Activated T-helper 2 cell treated with anti-CD3 and anti-CD28 coated beads, Interferon-gamma antibody, Interleukin-2, Interleukin-4, amounts not matched to agents 10 μg/mL and 5 μg/mL and 100 μg/mL, durations not matched to agents 14 hours and 24 hours and 36 hours (primary cell): ENCODE data around the gene SLC9A9. TPM values are rescaled to one million over a fixed set of nuclear protein-coding genes. Genes with fewer than 3 reads are reported as not detected.
"Not testable (repeated sequence)": the region's sequence is repeated elsewhere in the genome, so short reads cannot be mapped to it uniquely, and the experiment has no call there.

ENCODE experiments used
- DNase-seq: peaks from one replicate; pipeline ENCODE4 v3.0.0; 2021; ENCODE audit warnings: low spot score
- H3K27ac Mint-ChIP-seq: one replicate; pipeline ENCODE4 v1.8.0; 2021; ENCODE audit warnings: mixed read lengths
- H3K27me3 Mint-ChIP-seq: one replicate; pipeline ENCODE4 v1.8.0; 2021; ENCODE audit warnings: low read depth, mixed read lengths
- H3K36me3 Mint-ChIP-seq: one replicate; pipeline ENCODE4 v1.8.0; 2021; ENCODE audit warnings: low read depth, mixed read lengths
- H3K4me1 Mint-ChIP-seq: one replicate; pipeline ENCODE4 v1.8.0; 2021; ENCODE audit warnings: low read depth, mixed read lengths
- H3K4me3 Mint-ChIP-seq: one replicate; pipeline ENCODE4 v1.8.0; 2021; ENCODE audit warnings: low read depth, mild to moderate bottlenecking, moderate library complexity, mixed read lengths
- H3K9me3 Mint-ChIP-seq: one replicate; pipeline ENCODE4 v1.8.0; 2021; ENCODE audit warnings: mixed read lengths
- intact Hi-C: fragments of 100-400 bp; cut with micrococcal nuclease; formaldehyde crosslinking; loops from one replicate; pipeline ENCODE4 v1.15.1; 2023
- total RNA-seq: library from RNA; stranded (reverse); gene quantifications from 2 replicates; pipeline ENCODE4 v1.2.3, GENCODE V29; 2022

The SLC9A9 gene
- total RNA-seq, 1 donor from 2014 or later = 1.6 TPM

DNA sequence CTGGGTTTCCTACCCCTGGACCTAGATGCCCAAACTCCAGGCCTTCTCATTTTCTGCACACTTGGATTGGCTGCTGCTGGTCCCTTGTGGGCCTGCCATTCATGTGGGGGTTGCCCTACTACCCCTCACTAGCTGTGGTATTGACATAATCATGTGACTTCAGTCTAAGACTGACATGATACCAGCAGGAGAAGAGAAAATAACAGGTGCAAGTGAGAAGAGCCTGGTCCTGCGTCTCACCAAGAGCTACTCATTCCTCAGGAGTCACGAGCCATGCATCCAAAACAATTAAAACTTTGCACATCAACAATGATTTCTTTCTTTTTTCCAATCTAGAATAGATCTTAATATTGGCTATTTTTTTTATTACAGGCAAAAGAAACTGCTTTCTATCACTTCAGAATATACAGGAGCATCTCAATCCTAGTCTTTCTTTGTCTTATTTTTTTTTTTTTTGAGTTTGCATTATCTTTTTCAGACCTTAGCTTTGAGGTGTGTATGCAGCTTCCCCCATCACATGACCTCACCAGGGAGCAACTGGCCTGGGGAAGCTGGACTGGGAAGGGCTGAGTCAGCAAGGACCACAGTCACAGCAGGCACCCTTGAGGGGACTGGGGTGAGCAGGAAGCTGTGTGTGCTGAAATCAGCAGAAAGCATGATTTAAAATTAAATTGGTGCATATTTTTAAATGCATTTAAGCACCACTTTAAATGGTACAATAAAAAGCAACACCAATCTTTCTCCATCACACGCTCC lies 27.6 kb downstream of the SLC9A9 start:
- peaks cover 2% of the 10 kb centered on the region for H3K36me3 Mint-ChIP-seq
- DNase-seq = no peak
- H3K27ac Mint-ChIP-seq = no peak overlapping the region
- H3K4me1 Mint-ChIP-seq = peaks cover 24% of the 10 kb centered on the region
- no peaks in the 10 kb centered on the region for H3K27me3 Mint-ChIP-seq
- H3K4me3 Mint-ChIP-seq = no peak overlapping the region
- peaks cover 2% of the 10 kb centered on the region for H3K9me3 Mint-ChIP-seq
- intact Hi-C loops = no loop called here

DNA sequence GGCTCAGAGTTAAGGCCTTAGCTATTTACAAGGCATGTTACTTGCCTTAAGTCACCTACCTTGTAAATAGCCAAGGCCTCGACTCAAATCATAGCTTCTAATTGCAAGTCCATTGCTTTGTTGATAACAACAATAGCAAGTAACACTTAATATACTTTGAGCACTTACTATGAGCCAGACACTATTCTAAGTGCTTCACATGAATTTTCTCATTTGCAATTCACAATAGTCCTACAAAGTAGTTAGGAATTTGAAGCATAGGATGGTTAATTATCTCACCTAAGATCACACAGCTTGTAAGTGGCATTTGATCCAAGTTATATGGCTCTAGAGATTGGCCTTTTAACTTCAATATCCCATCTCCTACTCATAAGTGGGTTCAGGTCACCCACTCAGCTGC lies 28.4 kb downstream of the SLC9A9 start:
- Mint-ChIP-seq H3K27me3 (no peaks in the 10 kb centered on the region), H3K4me1 (peaks cover 22% of the 10 kb centered on the region), H3K4me3 (no peak overlapping the region), H3K27ac (no peak overlapping the region), H3K36me3 (no peaks in the 10 kb centered on the region), H3K9me3 (no peaks in the 10 kb centered on the region)
- no peak for DNase-seq
- intact Hi-C loops = no loop called here

DNA sequence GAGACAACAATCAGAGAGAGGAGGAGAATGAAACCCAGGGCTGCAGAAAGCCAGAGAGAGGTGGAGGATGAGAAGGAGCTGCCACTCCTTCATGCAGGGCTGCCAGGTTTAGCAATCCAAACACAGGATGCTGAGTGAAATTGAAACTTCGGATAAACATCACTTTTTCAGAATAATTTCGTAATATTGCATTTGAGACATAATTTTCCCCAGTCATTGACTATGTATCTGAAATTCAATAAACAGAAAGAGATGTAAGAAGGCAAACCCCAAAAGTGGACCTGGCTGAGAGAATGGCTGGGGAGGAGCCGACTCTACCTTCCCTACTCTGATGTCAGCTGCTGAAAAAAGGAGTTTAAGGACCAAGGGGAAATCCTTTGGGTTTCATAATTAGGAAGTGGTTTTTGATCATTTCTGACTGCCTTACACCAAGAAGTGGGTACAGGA lies 33.8 kb downstream of the SLC9A9 start:
- intact Hi-C loops = loop anchor here (2.0 kb wide), 1 partner anchor 34 kb away; the partner anchor contains the start of gene SLC9A9
- no peaks in the 10 kb centered on the region for H3K27me3 Mint-ChIP-seq
- H3K4me3 Mint-ChIP-seq = peak overlapping the region; percentile 13
- peaks cover 22% of the 10 kb centered on the region for H3K4me1 Mint-ChIP-seq
- no peaks in the 10 kb centered on the region for H3K36me3 Mint-ChIP-seq
- DNase-seq = peak; percentile 13
- H3K27ac Mint-ChIP-seq = peak overlapping the region; percentile 14
- H3K9me3 Mint-ChIP-seq = no peaks in the 10 kb centered on the region

DNA sequence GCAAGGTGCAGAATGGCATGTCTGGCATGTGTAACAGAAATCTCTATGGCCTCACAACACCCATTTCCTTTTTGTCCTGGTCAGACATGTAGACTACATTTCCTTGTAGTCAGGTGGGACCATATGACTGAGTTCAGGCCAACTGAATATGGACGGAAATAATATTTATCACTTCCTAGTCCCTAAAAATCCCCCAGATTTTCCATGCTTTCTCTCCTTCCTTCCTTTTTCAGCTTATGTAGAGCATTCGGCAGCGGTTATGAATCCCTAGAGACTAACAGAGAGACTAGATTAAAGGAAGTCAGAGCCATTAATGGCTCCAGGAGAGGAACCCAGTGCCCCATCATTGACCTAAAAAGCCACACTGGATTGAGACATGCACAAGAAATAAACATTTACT lies 35.8 kb downstream of the SLC9A9 start:
- Mint-ChIP-seq H3K36me3 (no peaks in the 10 kb centered on the region), H3K27me3 (no peaks in the 10 kb centered on the region), H3K4me1 (peaks cover 22% of the 10 kb centered on the region), H3K4me3 (no peak overlapping the region), H3K9me3 (no peaks in the 10 kb centered on the region), H3K27ac (no peak overlapping the region)
- no peak for DNase-seq
- intact Hi-C loops = no loop called here

DNA sequence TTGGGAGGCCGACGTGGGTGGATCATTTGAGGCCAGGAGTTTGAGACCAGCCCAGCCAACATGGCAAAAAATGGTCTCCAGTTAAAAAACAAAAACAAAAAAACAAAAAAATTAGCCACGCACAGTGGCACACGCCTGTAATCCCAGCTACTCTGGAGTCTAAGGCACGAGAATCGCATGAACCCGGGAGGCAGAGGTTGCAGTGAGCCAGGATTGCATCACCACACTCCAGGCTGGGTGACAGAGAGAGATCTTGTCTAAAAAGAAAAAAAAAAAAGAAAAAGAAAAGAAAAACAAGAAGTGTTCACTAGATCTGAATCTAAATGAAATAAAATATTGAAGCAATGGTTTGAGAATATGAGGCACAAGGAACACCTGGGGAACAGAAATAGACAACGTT lies 36.7 kb downstream of the SLC9A9 start:
- intact Hi-C loops = no loop called here
- Mint-ChIP-seq H3K4me1 (peaks cover 22% of the 10 kb centered on the region), H3K27ac (no peak overlapping the region), H3K4me3 (no peak overlapping the region), H3K36me3 (no peaks in the 10 kb centered on the region), H3K9me3 (no peaks in the 10 kb centered on the region), H3K27me3 (no peaks in the 10 kb centered on the region)
- DNase-seq = no peak

DNA sequence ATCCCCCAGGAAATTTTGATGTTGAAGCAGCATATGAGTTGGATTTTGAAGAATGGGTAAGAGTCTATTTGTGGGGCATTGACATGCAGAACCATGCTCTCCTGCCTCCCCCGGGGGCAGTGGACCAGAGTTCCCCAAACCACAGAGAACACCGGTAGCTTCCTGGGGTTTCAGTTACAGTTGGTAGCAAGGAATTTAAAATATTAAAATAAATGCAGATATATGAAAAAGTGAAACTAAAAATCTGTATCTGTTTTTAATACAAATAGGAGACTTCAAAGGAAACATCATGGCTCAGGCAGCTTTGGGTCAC lies 37.4 kb downstream of the SLC9A9 start:
- no peaks in the 10 kb centered on the region for H3K36me3 Mint-ChIP-seq
- H3K4me1 Mint-ChIP-seq = peaks cover 22% of the 10 kb centered on the region
- intact Hi-C loops = no loop called here
- H3K4me3 Mint-ChIP-seq = no peak overlapping the region
- no peak for DNase-seq
- H3K27me3 Mint-ChIP-seq = no peaks in the 10 kb centered on the region
- H3K9me3 Mint-ChIP-seq = no peaks in the 10 kb centered on the region
- no peak overlapping the region for H3K27ac Mint-ChIP-seq

DNA sequence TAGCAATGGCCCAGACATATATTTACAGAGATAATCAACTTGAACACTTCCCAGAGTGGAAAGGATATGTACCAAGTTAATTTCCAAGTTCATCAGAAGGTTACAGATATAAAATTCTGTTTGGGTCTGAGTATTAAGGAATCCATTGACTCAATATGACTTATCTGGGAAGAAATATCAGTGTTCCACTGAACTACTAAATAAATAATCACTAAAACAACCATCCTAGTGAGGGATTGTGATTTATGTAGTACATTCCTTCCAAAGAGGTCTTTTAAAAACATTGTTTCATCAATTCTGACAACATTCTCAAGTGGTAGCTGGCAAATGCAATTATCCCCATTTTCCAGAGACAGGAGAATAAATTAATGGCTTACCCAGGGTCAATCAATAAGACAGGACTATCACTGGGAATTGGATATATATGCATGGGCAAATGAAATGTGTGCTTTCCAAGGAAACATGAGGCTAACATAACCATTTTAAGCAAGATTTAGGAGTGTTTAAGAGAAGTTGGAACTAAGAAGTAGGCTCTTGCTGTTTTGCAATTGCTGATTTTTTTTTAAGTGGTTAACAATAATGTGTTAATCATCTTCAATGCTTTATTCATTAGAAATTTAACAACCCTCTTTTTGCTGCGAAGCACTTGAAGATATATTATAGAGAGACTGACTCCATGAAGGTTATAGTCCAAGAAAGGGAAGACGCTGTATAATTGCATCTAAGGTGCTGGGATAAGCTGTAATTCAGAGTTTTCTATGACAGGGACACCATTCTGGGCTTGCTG lies 37.9 kb downstream of the SLC9A9 start:
- no peak overlapping the region for H3K27ac Mint-ChIP-seq
- peaks cover 22% of the 10 kb centered on the region for H3K4me1 Mint-ChIP-seq
- no peaks in the 10 kb centered on the region for H3K36me3 Mint-ChIP-seq
- H3K9me3 Mint-ChIP-seq = no peaks in the 10 kb centered on the region
- intact Hi-C loops = no loop called here
- no peak for DNase-seq
- H3K4me3 Mint-ChIP-seq = no peak overlapping the region
- H3K27me3 Mint-ChIP-seq = no peaks in the 10 kb centered on the region

DNA sequence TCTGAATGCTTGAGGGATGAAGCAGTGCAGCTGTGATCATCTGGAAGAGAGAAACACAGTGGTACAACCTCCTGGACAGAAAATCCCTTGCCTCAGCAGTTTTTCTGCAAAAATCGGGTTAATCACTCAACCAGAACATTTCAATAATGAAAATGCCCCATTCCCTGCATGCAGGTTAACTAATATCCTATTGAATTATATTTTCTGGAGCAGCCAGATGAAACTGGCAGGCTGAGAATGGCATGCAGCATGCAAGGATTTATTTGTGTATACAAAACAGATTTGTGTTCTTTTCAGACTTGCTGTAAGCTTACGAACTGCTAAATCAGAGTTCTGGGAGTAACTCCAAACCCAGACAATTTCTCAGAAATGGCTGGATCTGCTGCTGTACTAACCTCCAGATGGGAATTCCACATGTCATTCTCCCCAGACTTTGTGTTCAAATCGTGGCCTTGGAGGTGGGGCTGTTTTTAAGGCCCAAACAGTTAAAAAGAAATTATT lies 39.1 kb downstream of the SLC9A9 start:
- intact Hi-C loops = no loop called here
- no peaks in the 10 kb centered on the region for H3K27me3 Mint-ChIP-seq

DNA sequence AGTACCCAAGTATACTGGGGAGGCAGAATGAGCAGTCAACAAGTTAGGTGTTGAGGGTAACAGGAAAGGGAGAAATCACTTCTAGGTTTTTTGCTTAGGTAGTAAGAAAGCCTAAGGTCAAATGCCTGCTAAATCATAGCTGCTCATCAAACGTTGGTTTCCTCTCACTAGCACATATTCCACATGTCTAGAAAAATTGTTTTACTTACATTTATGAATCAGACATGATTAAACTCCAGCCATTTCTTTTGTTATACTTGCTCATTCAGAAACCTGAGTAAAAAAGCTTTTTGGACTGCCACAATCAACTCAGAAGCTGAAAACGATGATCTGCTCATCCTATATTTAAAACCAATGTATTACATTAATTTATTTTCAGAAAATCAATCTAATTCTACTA lies 40.2 kb downstream of the SLC9A9 start:
- Mint-ChIP-seq H3K27me3 (no peaks in the 10 kb centered on the region), H3K9me3 (no peaks in the 10 kb centered on the region), H3K36me3 (no peaks in the 10 kb centered on the region), H3K4me3 (no peak overlapping the region), H3K27ac (no peak overlapping the region), H3K4me1 (peaks cover 6% of the 10 kb centered on the region)
- intact Hi-C loops = no loop called here
- DNase-seq = no peak

More for the DNA sequence above, 39.1 kb downstream of the SLC9A9 start:
- Mint-ChIP-seq H3K36me3 (no peaks in the 10 kb centered on the region), H3K27ac (no peak overlapping the region), H3K4me3 (no peak overlapping the region), H3K4me1 (peaks cover 13% of the 10 kb centered on the region), H3K9me3 (no peaks in the 10 kb centered on the region)
- no peak for DNase-seq

DNA sequence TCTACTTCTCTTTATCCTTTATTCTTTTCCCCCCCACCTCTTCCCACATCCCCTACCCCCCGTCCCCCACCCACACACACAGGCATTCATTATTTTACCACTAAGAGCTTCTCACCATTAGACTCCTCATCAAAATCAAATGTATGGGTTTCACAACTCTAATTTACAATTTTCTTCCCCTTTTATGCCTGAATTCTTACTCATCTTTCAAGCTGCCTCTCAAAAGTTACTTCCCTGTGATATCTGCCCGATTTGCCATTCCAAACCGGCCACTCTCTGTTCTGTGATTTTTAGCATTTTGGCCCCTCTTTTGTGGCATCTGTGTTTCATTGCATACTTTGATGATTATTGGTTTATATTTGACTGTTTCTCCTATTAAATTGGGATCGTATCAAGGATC lies 42.2 kb downstream of the SLC9A9 start:
- H3K27ac Mint-ChIP-seq = no peak overlapping the region
- no peaks in the 10 kb centered on the region for H3K9me3 Mint-ChIP-seq
- H3K4me1 Mint-ChIP-seq = peaks cover 4% of the 10 kb centered on the region
- intact Hi-C loops = no loop called here
- no peaks in the 10 kb centered on the region for H3K27me3 Mint-ChIP-seq
- DNase-seq = no peak
- no peak overlapping the region for H3K4me3 Mint-ChIP-seq
- H3K36me3 Mint-ChIP-seq = no peaks in the 10 kb centered on the region

DNA sequence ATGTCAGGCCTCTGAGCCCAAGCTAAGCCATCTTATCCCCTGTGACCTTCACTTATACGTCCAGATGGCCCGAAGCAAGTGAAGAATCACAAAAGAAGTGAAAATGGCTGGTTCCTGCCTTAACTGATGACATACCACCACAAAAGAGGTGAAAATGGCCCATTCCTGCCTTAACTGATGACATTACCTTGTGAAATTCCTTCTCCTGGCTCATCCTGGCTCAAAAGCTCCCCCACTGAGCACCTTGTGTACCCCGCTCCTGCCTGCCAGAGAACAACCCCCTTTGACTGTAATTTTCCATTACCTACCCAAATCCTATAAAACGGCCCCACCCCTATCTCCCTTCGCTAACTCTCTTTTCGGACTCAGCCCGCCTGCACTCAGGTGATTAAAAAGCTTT lies 42.8 kb downstream of the SLC9A9 start:
- H3K36me3 Mint-ChIP-seq, H3K4me3 Mint-ChIP-seq, DNase-seq, H3K27ac Mint-ChIP-seq, intact Hi-C loops, H3K27me3 Mint-ChIP-seq, H3K4me1 Mint-ChIP-seq, H3K9me3 Mint-ChIP-seq: not testable (repeated sequence)

DNA sequence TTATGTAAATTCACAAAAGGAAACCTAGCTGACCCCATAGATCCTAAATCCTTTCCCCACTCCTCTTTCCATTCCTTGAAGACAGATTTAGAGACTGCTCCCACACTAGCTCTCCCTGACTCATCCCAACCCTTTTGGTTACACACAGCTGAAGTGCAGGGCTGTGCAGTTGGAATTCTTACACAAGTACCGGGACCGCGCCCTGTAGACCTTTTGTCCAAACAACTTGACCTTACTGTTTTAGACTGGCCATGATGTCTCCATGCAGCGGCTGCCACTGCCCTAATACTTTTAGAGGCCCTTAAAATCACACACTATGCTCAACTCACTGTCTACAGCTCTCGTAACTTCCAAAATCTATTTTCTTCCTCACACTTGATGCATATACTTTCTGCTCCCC lies 47.2 kb downstream of the SLC9A9 start:
- H3K27me3 Mint-ChIP-seq, H3K36me3 Mint-ChIP-seq, H3K4me1 Mint-ChIP-seq, H3K27ac Mint-ChIP-seq, H3K9me3 Mint-ChIP-seq, DNase-seq, intact Hi-C loops, H3K4me3 Mint-ChIP-seq: not testable (repeated sequence)

DNA sequence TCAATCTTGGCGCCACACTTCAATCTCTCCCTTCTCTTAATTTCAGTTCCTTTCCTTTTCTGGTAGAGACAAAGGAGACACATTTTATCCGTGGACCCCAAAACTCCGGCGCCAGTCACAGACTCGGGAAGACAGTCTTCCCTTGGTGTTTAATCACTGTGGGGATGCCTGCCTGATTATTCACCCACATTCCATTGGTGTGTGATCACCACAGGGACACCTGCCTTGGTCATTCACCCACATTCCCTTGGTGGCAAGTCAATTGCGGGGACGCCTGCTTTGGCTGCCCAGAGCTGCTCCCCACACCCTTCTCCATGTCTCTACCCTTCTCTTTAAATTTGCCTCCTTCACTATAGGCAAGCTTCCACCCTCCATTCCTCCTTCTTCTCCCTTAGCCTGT lies 50.1 kb downstream of the SLC9A9 start:
- H3K4me3 Mint-ChIP-seq, H3K27me3 Mint-ChIP-seq, DNase-seq, H3K9me3 Mint-ChIP-seq, H3K36me3 Mint-ChIP-seq, H3K27ac Mint-ChIP-seq, intact Hi-C loops, H3K4me1 Mint-ChIP-seq: not testable (repeated sequence)
